Measurements from ENCODE around the gene TMEM175.

The TMEM175 gene

GRCh38 chr4:958314-958665 is 26.0 kb downstream of the TMEM175 start:
- Histone ChIP-seq H2AFZ (ENCODE audit: low read length) (no peak overlapping the region), H3K4me3 (ENCODE audit: low read length, poor library complexity, severe bottlenecking) (no peak overlapping the region), H3K4me1 (ENCODE audit: insufficient read depth, low read length, poor library complexity, severe bottlenecking) (no peaks in the 10 kb centered on the region), H3K79me2 (ENCODE audit: insufficient read depth, low read length) (no peaks in the 10 kb centered on the region), H3K36me3 (ENCODE audit: insufficient read depth, low read length) (no peaks in the 10 kb centered on the region), H3F3A (ENCODE audit: low read depth) (no peaks in the 10 kb centered on the region), H3K4me2 (ENCODE audit: low read depth, low read length, poor library complexity, severe bottlenecking) (no peak overlapping the region), H3K9me2 (replicated peaks; ENCODE audit: low read depth, low read length) (no peaks in the 10 kb centered on the region), H4K20me1 (ENCODE audit: insufficient read depth, low read length, poor library complexity, severe bottlenecking) (no peaks in the 10 kb centered on the region), H3K9ac (ENCODE audit: low read depth, low read length, poor library complexity, severe bottlenecking) (no peak overlapping the region), H3K27me3 (ENCODE audit: insufficient read depth, low read length, poor library complexity, severe bottlenecking) (no peaks in the 10 kb centered on the region), H3K9me3 (ENCODE audit: insufficient read depth, low read depth, low read length) (no peaks in the 10 kb centered on the region)
- TF ChIP-seq CTCF (conservative IDR thresholded peaks at IDR 0.05; ENCODE audit: low read length): no peak
- TF ChIP-seq EZH2phosphoT487 (IDR thresholded peaks at IDR 0.05; ENCODE audit: borderline replicate concordance): no peak

- H4K20me1 ChIP-seq (ENCODE audit: insufficient read depth, low read length, poor library complexity, severe bottlenecking): no peaks in the 10 kb centered on the region
- no peak overlapping the region for H3K4me2 ChIP-seq (ENCODE audit: low read depth, low read length, poor library complexity, severe bottlenecking)
- H3K9me2 ChIP-seq (replicated peaks; ENCODE audit: low read depth, low read length): no peaks in the 10 kb centered on the region
- no peaks in the 10 kb centered on the region for H3K4me1 ChIP-seq (ENCODE audit: insufficient read depth, low read length, poor library complexity, severe bottlenecking)
- H3K4me3 ChIP-seq (ENCODE audit: low read length, poor library complexity, severe bottlenecking): no peak overlapping the region
- H3K79me2 ChIP-seq (ENCODE audit: insufficient read depth, low read length): no peaks in the 10 kb centered on the region
- no peaks in the 10 kb centered on the region for H3K27me3 ChIP-seq (ENCODE audit: insufficient read depth, low read length, poor library complexity, severe bottlenecking)
- H3K36me3 ChIP-seq (ENCODE audit: insufficient read depth, low read length): no peaks in the 10 kb centered on the region
- H3F3A ChIP-seq (ENCODE audit: low read depth): no peaks in the 10 kb centered on the region
- no peak overlapping the region for H3K9ac ChIP-seq (ENCODE audit: low read depth, low read length, poor library complexity, severe bottlenecking)
- H2AFZ ChIP-seq (ENCODE audit: low read length): no peak overlapping the region
- H3K9me3 ChIP-seq (ENCODE audit: insufficient read depth, low read depth, low read length): no peaks in the 10 kb centered on the region
- no peak for TF ChIP-seq EZH2phosphoT487 (IDR thresholded peaks at IDR 0.05; ENCODE audit: borderline replicate concordance)
- TF ChIP-seq CTCF (conservative IDR thresholded peaks at IDR 0.05; ENCODE audit: low read length): no peak
Measured at GRCh38 chr4:958696-959337, 26.6 kb downstream of the TMEM175 start.

GRCh38 chr4:959338-960139 is 27.3 kb downstream of the TMEM175 start:
- no peaks in the 10 kb centered on the region for H4K20me1 ChIP-seq (ENCODE audit: insufficient read depth, low read length, poor library complexity, severe bottlenecking)
- TF ChIP-seq EZH2phosphoT487 (IDR thresholded peaks at IDR 0.05; ENCODE audit: borderline replicate concordance) (no peak), CTCF (conservative IDR thresholded peaks at IDR 0.05; ENCODE audit: low read length) (no peak)

More at GRCh38 chr4:959338-960139, 27.3 kb downstream of the TMEM175 start:
- no peak overlapping the region for H3K4me3 ChIP-seq (ENCODE audit: low read length, poor library complexity, severe bottlenecking)
- H3K4me1 ChIP-seq (ENCODE audit: insufficient read depth, low read length, poor library complexity, severe bottlenecking): no peaks in the 10 kb centered on the region
- no peaks in the 10 kb centered on the region for H3K36me3 ChIP-seq (ENCODE audit: insufficient read depth, low read length)
- no peak overlapping the region for H3K9ac ChIP-seq (ENCODE audit: low read depth, low read length, poor library complexity, severe bottlenecking)
- no peaks in the 10 kb centered on the region for H3K9me3 ChIP-seq (ENCODE audit: insufficient read depth, low read depth, low read length)
- H2AFZ ChIP-seq (ENCODE audit: low read length): no peak overlapping the region
- no peaks in the 10 kb centered on the region for H3K79me2 ChIP-seq (ENCODE audit: insufficient read depth, low read length)
- no peak overlapping the region for H3K4me2 ChIP-seq (ENCODE audit: low read depth, low read length, poor library complexity, severe bottlenecking)
- no peaks in the 10 kb centered on the region for H3K27me3 ChIP-seq (ENCODE audit: insufficient read depth, low read length, poor library complexity, severe bottlenecking)
- H3K9me2 ChIP-seq (replicated peaks; ENCODE audit: low read depth, low read length): no peaks in the 10 kb centered on the region
- no peaks in the 10 kb centered on the region for H3F3A ChIP-seq (ENCODE audit: low read depth)

Data from Loucy (cell line).